ENCODE data around the gene ACOT13.
"Not testable (repeated sequence)": the region's sequence is repeated elsewhere in the genome, so short reads cannot be mapped to it uniquely, and the experiment has no call there.

Gene ACOT13

DNA sequence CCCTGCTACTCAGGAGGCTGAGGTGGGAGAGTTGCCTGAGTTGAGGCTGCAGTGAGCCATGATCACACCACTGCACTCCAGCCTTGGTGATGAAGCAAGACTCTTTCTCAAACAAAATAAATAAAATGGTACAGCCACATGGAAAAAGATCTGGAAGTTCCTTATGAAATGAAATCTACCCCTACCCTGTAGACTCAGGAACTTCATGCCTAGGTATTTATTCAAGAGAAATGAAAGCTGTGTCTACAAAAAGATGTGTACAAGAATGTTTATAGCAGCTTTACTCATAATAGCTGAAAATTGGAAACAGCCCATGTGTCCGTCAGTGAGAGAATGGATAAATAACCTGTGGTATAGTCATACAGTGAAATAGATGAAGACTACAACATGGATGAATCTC lies 67.3 kb downstream of the ACOT13 start:
- no peak for DNase-seq

DNA sequence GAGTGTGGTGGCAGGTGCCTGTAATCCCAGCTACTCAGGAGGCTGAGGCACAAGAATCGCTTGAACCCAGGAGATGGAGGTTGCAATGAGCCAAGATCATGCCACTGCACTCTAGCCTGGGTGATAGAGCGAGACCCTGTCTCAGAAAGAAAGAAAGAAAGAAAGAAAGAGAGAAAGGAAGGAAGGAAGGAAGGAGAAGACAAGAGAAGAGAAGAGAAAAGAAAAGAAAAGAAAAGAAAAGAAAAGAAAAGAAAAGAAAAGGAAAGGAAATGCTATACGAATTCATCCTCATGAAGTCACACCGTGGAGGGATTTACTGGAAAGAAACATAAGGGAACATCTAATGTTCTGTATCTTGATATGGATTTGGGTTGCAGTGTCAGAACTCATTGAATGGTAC lies 67.8 kb downstream of the ACOT13 start:
- DNase-seq = not testable (repeated sequence)

- DNase-seq = peak; percentile 56
Observed at GRCh38 chr6:24738741-24739140, 71.9 kb downstream of the ACOT13 start.

DNA sequence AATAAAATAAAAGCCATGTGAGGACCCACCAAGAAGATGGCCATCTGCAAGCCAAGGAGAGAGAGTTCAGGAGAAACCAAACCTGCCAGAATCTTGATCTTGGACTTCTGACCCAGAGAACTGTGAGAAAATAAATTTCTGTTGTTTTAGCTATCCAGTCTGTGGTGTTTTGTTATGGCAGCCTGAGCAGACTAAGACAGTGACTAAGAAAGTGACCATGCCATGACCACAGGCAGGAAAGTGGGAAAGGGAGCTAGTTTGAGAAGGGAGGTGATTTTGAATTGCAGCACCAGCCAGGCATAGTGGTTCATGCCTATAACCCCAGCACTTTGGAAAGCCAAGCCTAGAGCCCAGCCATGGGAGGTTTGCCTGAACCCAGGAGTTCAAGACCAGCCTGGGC lies 74.0 kb downstream of the ACOT13 start:
- DNase-seq = no peak

DNA sequence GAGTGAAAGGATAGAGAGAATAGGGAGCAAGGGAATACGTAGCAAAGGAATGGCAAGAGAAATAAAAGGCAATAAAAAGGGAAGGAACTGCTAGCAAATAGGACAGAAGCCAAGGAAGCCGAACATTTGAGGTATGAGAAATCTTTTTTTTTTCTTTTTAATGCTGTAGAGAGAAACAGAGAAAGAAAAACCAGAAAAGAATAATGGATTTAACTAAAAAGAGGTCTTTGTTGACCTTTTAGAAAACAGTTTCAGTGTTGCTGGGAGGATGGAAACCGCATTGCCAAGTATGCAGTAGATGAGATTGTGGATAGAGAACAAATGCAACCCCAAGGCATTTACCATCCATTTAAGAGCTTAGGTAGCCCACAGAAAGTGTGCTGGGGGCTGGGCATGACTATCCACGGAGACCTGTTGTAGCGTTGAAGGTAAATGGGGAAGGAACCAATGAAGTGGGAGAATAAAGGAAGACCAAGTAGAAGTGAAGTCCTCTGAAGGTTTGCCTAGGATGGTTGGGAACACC lies 75.4 kb downstream of the ACOT13 start:
- no peak for DNase-seq

DNA sequence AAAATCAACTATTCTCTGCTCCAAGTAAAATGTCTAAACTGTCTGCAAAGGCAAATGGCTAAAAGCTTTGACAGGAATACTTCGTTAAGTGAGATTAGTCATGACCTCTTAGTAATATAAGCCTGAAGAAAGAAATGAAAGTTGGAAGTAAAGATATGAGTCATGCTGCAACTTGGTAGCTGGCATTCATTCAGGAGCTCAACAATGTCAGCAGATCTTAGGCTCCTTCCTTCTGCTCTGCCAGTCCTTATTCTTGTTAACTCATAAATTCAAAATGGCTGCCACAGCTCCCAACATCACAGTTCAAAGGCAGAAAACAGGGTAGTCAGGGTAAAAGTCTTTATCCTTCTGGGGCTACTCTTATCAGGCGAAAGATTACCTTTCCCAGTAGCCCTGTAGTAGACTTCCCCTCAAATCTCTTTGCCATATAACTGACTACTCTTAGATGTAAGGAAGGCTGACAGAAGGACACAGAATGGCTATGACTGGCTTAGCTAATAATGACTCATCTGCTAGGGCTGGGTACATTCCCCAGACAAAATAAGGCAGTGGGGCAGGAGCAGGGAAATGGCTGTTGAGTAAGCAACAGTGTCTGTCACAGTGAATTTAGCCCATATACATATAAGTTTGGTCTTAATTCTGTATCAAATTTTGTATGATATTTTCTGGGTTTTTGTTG lies 76.5 kb downstream of the ACOT13 start:
- DNase-seq = peak; percentile 92

- peak; percentile 69 for DNase-seq
Observed at GRCh38 chr6:24743944-24744335, 77.1 kb downstream of the ACOT13 start.

DNA sequence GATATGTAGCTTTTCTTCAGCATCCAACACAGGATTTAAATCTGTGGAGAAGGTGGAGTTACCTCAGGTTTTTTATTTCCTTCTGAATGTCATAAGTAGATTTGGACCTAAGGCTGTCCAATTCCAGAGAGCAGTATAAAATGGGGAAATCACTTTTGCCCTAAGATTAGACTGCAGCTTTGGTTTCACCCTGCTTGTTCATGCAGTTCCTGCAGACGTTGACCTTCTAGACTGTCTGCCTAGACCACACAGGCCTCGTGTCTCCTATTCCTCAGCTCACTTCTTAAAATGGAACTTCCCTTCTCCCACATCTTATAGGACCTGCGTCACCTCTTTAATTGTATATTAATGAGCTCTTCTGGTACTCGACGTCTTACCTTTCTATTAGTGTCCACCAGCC lies 78.0 kb downstream of the ACOT13 start:
- DNase-seq = peak; percentile 85

- peak; percentile 67 for DNase-seq
Observed at GRCh38 chr6:24749297-24749696, 82.4 kb downstream of the ACOT13 start.

DNA sequence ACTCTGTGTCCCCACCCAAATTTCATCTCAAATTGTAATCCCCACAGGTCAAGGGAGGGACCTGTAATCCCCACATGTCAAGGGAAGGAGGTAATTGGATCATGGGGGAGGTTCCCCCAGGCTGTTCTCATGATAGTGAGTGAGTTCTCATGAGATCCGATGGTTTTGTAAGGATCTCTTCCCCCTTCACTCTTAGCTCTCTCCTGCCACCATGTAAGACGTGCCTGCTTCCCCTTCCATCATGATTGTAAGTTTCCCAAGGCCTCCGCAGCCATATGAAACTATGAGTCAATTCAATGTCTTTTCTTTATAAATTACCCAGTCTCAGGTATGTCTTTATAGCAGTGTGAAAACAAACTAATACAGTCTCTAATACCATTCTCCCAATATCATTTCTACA lies 84.0 kb downstream of the ACOT13 start:
- not testable (repeated sequence) for DNase-seq

DNA sequence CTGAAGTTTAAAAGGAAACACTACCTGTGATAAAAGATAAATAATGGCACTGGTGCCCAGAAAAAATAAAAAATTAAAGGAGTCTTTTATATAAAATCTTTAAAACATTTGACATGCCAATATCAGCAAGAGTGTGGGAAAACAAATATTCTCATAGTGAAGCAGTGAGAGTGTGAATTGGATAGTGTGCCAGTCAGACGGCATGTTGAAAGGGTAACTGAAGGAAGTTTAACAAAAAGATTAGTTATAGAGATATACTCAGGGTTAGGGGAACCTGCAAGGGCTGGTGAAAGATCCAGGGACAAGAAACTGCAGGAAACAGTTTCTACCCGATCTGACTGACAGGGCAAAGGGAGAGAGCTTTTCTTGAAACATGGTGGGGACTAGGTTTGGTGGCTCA lies 85.6 kb downstream of the ACOT13 start:
- DNase-seq = no peak

- no peak for DNase-seq
Observed at GRCh38 chr6:24752917-24753492, 86.1 kb downstream of the ACOT13 start.

DNA sequence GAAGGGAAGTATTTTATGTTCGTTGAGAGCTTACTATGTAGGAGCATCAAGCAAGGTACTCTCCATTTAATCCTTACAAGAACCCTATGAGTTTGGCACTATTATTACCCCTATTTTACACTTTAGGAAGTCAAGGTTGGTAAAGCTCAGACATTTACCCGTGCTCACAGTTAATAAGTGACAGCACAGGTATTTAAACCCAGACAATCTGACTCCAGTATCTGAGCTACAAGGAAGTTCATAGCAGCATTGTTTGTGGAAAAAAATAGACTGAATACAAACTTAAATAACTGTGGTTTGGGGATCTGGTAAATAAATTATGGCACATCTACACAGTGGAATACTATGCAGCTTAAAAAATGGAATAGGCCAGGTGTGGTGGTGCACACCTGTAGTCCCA lies 86.7 kb downstream of the ACOT13 start:
- DNase-seq = no peak

GRCh38 chr6:24754378-24754777 lies 87.5 kb downstream of the ACOT13 start:
- not testable (repeated sequence) for DNase-seq

Measured in suppressor macrophage treated with lipopolysaccharide for 4 hours (primary cell).